Activated CD8-positive, alpha-beta memory T cell treated with anti-CD3 and anti-CD28 coated beads, Interleukin-2, amount 50 U/mL, for 48 hours (primary cell): Measurements from ENCODE around the gene DDX39A.
A peak's percentile ranks its signal among the peaks of the same experiment; 100 is the strongest.
"Not testable (repeated sequence)": the region's sequence is repeated elsewhere in the genome, so short reads cannot be mapped to it uniquely, and the experiment has no call there.

Experiments used
- DNase-seq: peaks from one replicate; pipeline ENCODE4 v3.0.0-alpha.2; 2020

DDX39A gene

GRCh38 chr19:14383661-14384555, 35.2 kb downstream of the DDX39A start:
- DNase-seq: no peak

GRCh38 chr19:14381689-14382474, 37.3 kb downstream of the DDX39A start:
- DNase-seq: peak; percentile 83

- DNase-seq: no peak
These were observed 39.7 kb downstream of the DDX39A start for GRCh38 chr19:14379294-14380065.

GRCh38 chr19:14378890-14379289, 40.3 kb downstream of the DDX39A start:
- DNase-seq: no peak

- no peak for DNase-seq
These were observed 41.2 kb downstream of the DDX39A start for GRCh38 chr19:14377883-14378328.

GRCh38 chr19:14375582-14376291, 43.4 kb downstream of the DDX39A start:
- no peak for DNase-seq

- DNase-seq: no peak
These were observed 44.0 kb downstream of the DDX39A start for GRCh38 chr19:14375055-14375581.

- not testable (repeated sequence) for DNase-seq
These were observed 44.8 kb downstream of the DDX39A start for GRCh38 chr19:14374313-14374712.

- DNase-seq: not testable (repeated sequence)
These were observed 46.6 kb downstream of the DDX39A start for GRCh38 chr19:14372384-14373077.

- DNase-seq: no peak
These were observed 47.8 kb downstream of the DDX39A start for GRCh38 chr19:14371301-14371821.

GRCh38 chr19:14370940-14371280, 48.2 kb downstream of the DDX39A start:
- no peak for DNase-seq

- no peak for DNase-seq
These were observed 48.8 kb downstream of the DDX39A start for GRCh38 chr19:14370169-14370939.

- peak; percentile 91 for DNase-seq
These were observed 49.6 kb downstream of the DDX39A start for GRCh38 chr19:14369399-14370168.

GRCh38 chr19:14368011-14368513, 51.1 kb downstream of the DDX39A start:
- no peak for DNase-seq

GRCh38 chr19:14367016-14367415, 52.1 kb downstream of the DDX39A start:
- no peak for DNase-seq

- DNase-seq: peak; percentile 90
These were observed 52.6 kb downstream of the DDX39A start for GRCh38 chr19:14366529-14366928.

- not testable (repeated sequence) for DNase-seq
These were observed 55.1 kb downstream of the DDX39A start for GRCh38 chr19:14364098-14364443.

- peak; percentile 83 for DNase-seq
These were observed 55.7 kb downstream of the DDX39A start for GRCh38 chr19:14363183-14364097.
